ENCODE measurements around the gene PPP1R1C.
A peak's percentile ranks its signal among the peaks of the same experiment; 100 is the strongest.
"Not testable (repeated sequence)": the region's sequence is repeated elsewhere in the genome, so short reads cannot be mapped to it uniquely, and the experiment has no call there.

The PPP1R1C gene

DNA sequence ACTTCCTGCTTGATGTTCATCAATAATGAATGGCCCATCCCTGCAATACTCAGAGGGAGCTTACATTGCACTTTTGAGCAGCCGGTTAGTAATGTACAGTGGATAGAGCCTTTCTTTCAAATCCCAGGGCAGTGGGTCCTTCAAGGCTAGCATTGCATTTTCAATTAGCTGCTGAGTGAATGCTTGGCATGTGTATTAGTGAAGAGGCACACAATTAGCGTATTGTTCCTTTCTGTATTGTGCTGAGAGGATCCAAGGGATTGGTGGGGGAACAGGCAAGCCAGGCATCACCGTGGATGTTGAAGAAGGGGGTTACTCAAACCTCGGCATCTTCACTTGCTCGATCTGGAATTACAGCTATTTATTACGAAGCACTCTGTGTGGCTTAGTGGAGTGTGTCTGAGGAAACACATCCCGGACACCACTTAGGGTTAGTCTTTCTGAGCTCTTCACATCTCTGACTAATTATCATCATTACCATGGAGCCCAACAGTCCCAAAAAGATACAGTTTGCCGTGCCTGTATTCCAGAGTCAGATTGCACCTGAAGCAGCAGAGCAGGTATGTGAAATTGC is at the start of gene PPP1R1C:
TSS of gene PPP1R1C (plus strand) at position 222 of the 574 bp plus-strand sequence. CDS start at position 480, 258 bp downstream.
- no peak for DNase-seq

GRCh38 chr2:181937473-181937872 is 48.2 kb upstream of the PPP1R1C start:
- DNase-seq = no peak

DNA sequence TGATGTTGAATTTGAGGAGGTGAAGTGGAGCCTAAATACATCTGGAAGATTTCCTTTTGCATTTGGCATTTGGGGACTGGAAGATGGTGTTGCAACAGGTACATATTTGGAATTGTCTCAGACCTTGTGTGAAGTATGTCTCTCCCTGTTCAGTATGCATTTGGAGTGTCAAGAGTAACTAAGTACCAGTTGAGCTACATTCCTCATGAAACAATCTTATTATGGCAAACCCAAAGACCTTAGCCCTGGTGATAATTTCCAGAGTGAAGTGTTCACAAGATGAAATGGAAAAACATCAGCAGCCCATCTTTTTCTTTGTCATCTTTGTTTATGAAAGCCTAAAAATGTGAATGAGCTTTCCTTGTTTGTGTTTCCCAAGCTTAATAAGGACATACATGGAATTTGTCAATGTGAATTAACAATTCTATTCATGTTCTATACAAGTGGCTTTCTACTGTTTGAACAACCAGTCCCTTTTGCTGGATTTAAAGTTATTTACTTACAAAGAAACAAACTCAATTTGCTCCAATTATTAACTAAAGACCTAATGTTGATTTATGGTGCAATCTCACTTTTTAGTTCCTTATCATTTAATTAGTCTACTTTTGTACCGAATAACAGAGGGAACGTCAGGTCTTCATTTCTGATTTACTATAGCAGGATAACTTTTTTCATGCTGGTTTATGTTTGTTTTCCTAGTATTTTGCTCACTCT is 42.1 kb upstream of the PPP1R1C start:
- DNase-seq = no peak

GRCh38 chr2:181944164-181944913 is 41.3 kb upstream of the PPP1R1C start:
- DNase-seq = no peak

DNA sequence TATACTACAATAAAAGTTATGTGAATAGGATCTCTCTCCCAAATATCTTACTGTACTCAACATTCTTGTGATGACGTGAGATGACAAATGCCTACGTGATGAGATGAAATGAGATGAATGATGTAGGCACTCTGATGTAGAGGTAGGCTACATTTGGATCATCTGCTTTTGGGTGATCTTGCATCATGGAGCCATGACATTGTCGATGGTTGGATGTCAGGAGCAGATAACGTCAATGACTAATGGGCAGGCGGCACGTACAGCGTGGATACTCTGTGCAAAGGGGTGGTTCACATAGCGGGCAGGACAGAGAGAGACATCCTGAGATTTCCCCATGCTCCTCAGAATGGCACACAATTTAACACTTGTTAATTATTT is 40.8 kb upstream of the PPP1R1C start:
- no peak for DNase-seq

- no peak for DNase-seq
Observed at GRCh38 chr2:181946444-181947127, 39.1 kb upstream of the PPP1R1C start.

GRCh38 chr2:181947273-181947672 is 38.4 kb upstream of the PPP1R1C start:
- no peak for DNase-seq

DNA sequence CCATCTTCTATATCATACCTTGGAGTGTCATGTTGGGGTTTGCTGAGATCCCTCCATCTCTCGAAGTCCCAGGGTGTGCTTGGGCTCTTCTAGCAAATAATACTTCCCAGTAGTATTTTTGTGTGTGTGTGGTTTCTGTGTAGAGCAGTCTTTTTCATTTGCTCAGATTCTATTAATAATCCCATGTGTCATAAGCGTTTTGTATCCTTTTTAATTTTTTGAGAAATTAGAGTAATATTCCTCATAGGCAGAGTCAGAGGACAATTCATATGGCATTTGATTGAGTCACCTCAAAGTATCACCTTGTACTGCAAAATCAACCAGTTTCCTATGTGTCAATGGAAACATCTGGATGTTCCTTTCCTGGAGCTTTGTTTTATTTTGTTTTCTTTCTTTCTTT is 37.4 kb upstream of the PPP1R1C start:
- no peak for DNase-seq

DNA sequence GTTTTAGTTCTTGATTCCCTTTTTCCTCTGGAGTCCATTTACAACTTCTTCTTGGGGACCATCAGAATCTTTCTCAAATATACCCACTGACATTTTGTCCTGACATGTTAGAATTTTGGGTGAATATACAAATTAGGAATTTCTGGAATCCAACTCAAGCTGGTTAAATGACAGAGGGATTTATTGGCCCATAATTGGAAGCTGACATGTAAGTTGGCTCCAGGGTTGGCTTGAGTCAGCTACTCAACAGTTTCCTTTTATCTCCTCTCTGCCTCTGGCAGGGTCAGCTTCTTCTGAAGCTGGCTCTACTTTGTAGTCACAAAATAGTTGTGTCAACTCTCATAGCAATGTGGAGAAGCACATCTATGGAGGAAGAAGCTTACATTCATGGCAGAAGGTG is 36.6 kb upstream of the PPP1R1C start:
- no peak for DNase-seq

- DNase-seq = no peak
Observed at GRCh38 chr2:181952404-181953226, 33.0 kb upstream of the PPP1R1C start.

GRCh38 chr2:181953881-181954537 is 31.6 kb upstream of the PPP1R1C start:
- DNase-seq = peak; percentile 60

DNA sequence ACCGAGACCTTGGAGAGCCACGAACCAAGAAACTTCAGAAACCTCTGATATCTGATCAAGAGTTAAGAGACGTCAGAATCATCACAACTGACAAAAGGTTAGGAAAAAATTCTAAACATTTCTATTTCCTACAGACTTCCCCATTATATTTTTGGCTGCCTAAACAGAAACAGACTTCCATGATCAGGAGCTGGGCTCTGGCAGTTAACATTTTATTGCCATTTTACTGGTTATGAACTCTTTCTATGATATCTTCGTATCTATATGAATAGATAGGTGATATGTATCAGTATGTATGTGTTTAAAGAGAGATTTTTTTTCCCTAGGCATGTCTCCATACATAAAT is 31.1 kb upstream of the PPP1R1C start:
- no peak for DNase-seq

- no peak for DNase-seq
Observed at GRCh38 chr2:181955010-181955409, 30.6 kb upstream of the PPP1R1C start.

DNA sequence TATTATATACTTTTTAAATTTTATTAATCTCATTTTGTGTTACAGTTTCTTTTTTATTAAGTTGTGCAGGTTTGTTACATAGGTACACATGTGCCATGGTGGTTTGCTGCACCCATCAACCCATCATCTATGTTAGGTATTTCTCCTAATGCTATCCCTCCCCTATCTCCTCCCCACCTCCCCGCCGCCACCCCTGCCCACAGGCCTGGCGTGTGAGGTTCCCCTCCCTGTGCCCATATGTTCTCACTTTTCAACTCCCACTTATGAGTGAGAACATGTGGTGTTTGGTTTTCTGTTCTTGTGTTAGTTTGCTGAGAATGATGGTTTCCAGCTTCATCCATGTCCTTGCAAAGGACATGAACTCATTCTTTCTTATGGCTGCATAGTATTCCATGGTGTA is 29.8 kb upstream of the PPP1R1C start:
- DNase-seq = not testable (repeated sequence)

- no peak for DNase-seq
Observed at GRCh38 chr2:181957668-181958067, 28.0 kb upstream of the PPP1R1C start.

DNA sequence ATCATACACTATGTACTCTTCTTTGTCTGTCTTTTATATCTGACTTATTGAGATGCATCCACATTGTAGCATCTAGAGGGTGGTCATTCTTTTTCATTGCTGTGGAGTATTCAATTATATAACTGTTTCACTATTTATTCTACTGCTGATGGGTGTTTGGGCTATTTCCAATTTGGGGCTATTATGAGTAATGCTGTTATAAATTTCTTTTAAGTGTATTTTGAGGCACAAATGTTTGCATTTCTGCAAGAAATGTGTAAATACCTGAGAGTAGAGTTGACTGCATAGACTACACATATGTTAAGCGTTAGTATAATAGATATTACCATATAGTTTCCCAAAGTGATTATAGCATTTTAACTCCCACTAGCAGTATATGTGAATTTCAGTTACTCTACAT is 26.9 kb upstream of the PPP1R1C start:
- DNase-seq = no peak

GRCh38 chr2:181959508-181959907 is 26.1 kb upstream of the PPP1R1C start:
- no peak for DNase-seq

DNA sequence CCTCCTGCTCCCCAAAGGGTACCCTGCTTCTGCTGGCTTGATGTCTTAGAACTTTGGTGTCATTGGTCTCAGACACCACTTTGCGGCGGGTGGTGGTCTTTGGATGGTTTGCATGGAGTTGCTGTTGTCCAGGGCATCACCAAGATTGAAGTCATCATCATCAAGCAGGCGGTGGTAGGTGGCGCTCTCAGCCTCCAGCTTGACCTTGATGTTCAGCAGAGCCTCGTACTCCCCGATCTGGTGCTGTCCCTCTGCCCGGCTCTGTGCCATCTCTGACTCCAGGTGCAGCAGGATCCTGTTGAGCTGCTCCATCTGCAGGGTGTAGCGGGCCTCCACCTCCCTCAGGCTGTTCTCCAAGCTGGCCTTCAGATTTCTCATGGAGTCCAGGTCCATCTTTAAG is 24.5 kb upstream of the PPP1R1C start:
- not testable (repeated sequence) for DNase-seq

- DNase-seq = no peak
Observed at GRCh38 chr2:181962142-181962541, 23.5 kb upstream of the PPP1R1C start.

DNA sequence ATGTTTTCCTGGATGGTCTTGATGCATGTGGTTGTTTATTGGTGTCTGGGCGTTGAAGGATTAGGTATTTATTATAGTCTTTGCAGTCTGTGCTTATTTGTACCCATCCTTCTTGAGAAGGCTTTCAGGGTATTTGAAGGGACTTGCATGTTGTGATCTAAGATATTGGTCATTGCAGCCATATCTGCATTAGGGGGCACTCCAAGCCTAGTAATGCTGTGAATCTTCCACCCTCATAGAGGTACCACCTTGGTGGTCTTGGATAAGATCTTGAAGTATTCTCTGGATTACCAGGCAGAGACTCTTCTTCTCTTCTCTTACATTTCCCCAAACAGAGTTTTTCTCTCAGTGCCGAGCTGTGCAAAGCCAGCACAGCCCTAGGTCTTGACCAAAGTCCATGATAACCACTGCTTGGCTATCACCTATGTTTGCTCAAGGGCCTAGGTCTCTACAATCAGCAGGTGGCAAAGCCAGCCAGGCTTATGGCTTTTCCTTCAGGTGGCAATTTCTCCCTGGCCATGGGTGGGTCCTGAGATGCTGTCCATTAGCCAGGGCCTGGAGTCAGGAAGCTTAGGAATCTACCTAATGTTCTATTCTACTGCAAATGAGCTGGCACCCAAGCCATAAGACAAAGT is 15.4 kb upstream of the PPP1R1C start:
- no peak for DNase-seq

DNA sequence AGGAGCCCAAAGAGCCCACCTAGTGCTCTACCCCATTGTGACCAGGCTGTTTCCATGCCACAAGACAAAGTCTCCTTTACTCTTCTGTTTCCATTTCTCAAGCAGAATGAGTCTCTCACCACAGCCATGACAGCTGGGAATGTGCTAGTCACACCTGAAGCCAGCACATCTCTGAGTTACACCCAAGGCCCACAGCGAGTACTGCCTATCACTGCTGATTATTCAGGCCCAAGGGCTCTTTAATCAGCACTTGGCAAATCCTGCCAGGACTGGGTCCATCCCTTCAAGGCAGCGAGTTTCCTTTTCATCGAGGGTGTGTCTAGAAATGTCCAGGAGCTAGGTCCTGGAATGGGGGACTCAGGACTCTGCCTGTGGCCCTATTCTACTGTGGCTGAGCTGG is 14.6 kb upstream of the PPP1R1C start:
- DNase-seq = no peak

Measured in activated CD4-positive, CD25-positive, alpha-beta regulatory T cell treated with anti-CD3 and anti-CD28 coated beads, Interleukin-2, amount 50 U/mL, for 72 hours (primary cell).